Measurements from ENCODE around the gene APEH. TPM values are rescaled to one million over a fixed set of nuclear protein-coding genes. Genes with fewer than 3 reads are reported as not detected.

The APEH gene
- total RNA-seq, 2 experiments from 2014 or later = 110 to 137 TPM

DNA sequence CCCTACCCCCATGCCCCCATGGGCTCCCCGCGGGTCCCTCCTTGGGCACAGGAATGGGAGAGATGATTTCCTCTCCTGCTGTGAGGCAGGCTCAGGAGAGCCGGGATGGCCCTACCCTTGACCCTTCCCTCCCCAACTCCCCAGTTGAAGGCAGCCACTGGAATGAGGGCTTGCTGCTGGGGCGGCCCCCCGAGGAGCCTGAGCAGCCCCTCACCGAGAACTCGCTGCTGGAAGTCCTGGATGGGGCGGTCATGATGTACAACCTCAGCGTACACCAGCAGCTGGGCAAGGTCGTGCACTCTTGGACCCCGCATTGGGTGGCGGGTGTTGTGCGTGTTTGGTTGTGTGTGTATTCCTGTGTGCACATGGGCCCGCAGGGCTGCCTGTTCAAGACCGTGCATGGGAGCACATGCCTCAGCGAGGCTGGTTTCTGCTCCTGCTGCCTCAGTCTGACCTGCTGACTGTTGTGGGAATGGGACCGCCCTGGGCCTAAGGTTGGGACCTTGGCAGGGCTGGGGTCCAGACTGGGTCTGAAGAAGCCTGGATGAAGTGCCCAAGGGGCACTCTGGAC lies 31.3 kb downstream of the APEH start:
- Mint-ChIP-seq H3K4me3 (no peak overlapping the region), H3K27ac (no peak overlapping the region), H3K4me1 (no peaks in the 10 kb centered on the region), H3K36me3 (ENCODE audit: low read depth) (peaks cover 6% of the 10 kb centered on the region), H3K9me3 (ENCODE audit: low read depth) (no peaks in the 10 kb centered on the region), H3K27me3 (no peaks in the 10 kb centered on the region)
- CTCF ChIA-PET = no interaction called here
- intact Hi-C loops (cut with DNase I, micrococcal nuclease) = no loop called here
- POLR2A ChIA-PET = no interaction called here
- no peak for DNase-seq
- ATAC-seq = no peak

- Mint-ChIP-seq H3K4me1 (no peaks in the 10 kb centered on the region), H3K27me3 (no peaks in the 10 kb centered on the region), H3K27ac (no peak overlapping the region), H3K36me3 (ENCODE audit: low read depth) (peaks cover 4% of the 10 kb centered on the region), H3K4me3 (no peak overlapping the region), H3K9me3 (ENCODE audit: low read depth) (no peaks in the 10 kb centered on the region)
- intact Hi-C loops (cut with DNase I, micrococcal nuclease) = no loop called here
- CTCF ChIA-PET = interaction anchor here (0.6 kb wide), 1 partner anchor 177 kb away, joined by 3 read pairs; no protein-coding TSS in a partner anchor
- POLR2A ChIA-PET = no interaction called here
- DNase-seq (no peak), ATAC-seq (no peak)
Observed at GRCh38 chr3:49706456-49707112, 32.4 kb downstream of the APEH start.

DNA sequence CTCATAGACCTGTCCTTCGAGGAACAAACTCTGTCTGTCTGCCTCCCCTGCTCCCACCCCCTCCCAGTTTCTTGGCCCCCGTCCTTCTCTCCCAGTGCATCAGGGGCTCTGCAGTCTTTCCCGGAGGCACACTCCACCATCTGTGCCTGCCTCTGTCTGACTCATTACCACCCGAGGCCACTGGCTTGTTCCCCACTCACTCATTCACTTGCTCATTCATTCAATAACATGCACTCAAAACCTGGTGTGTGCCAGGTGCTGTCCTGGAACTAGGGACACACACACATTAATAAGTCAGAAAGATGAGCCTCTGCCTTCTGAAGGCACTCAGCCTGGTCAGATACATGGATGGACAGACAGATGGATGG lies 32.9 kb downstream of the APEH start:
- H3K27me3 Mint-ChIP-seq = no peaks in the 10 kb centered on the region
- DNase-seq (no peak), ATAC-seq (no peak)
- no peaks in the 10 kb centered on the region for H3K4me1 Mint-ChIP-seq
- ChIA-PET CTCF (interaction anchor here (1.0 kb wide), 1 partner anchor 95 kb away, joined by 3 read pairs; no protein-coding TSS in a partner anchor), POLR2A (no interaction called here)
- H3K36me3 Mint-ChIP-seq (ENCODE audit: low read depth) = peaks cover 4% of the 10 kb centered on the region
- no peak overlapping the region for H3K4me3 Mint-ChIP-seq
- no peak overlapping the region for H3K27ac Mint-ChIP-seq
- no peaks in the 10 kb centered on the region for H3K9me3 Mint-ChIP-seq (ENCODE audit: low read depth)
- intact Hi-C loops (cut with DNase I, micrococcal nuclease) = no loop called here

- ChIA-PET CTCF (interaction anchor here (0.7 kb wide), 1 partner anchor 50 kb away, joined by 3 read pairs; no protein-coding TSS in a partner anchor), POLR2A (no interaction called here)
- Mint-ChIP-seq H3K27ac (no peak overlapping the region), H3K9me3 (ENCODE audit: low read depth) (no peaks in the 10 kb centered on the region), H3K27me3 (no peaks in the 10 kb centered on the region), H3K4me1 (no peaks in the 10 kb centered on the region), H3K4me3 (no peak overlapping the region), H3K36me3 (ENCODE audit: low read depth) (no peaks in the 10 kb centered on the region)
- ATAC-seq = no peak
- DNase-seq = no peak
- intact Hi-C loops (cut with DNase I, micrococcal nuclease) = no loop called here
Observed at GRCh38 chr3:49709852-49710251, 35.7 kb downstream of the APEH start.

DNA sequence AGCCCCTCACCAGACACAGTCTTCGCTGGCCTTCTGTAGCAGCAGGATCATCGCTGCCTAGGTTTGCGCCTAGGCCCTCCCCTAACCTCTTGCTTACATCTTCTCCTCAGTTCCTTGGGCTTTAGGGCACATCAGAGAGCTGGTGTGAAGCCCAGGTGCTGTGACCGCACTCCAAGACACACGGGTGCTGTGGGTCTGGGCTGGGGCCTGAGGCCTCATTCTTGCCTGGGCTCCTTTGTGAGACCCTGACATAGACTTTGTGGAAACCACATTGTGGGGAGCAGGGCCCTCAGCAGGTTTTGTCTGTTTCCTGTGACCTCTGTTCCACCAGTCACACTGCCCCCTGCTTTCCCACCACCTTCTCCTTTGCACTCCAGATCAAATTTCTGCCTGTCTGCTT lies 37.3 kb downstream of the APEH start:
- POLR2A ChIA-PET = no interaction called here
- DNase-seq (no peak), ATAC-seq (no peak)
- H3K27me3 Mint-ChIP-seq = no peaks in the 10 kb centered on the region
- CTCF ChIA-PET = interaction anchor here (0.6 to 0.8 kb wide), 2 partner anchors 26 to 617 kb away, joined by 3 read pairs; no protein-coding TSS in a partner anchor
- no peaks in the 10 kb centered on the region for H3K4me1 Mint-ChIP-seq
- H3K27ac Mint-ChIP-seq = no peak overlapping the region
- intact Hi-C loops (cut with DNase I, micrococcal nuclease) = no loop called here
- no peaks in the 10 kb centered on the region for H3K36me3 Mint-ChIP-seq (ENCODE audit: low read depth)
- H3K4me3 Mint-ChIP-seq = no peak overlapping the region
- H3K9me3 Mint-ChIP-seq (ENCODE audit: low read depth) = no peaks in the 10 kb centered on the region

GRCh38 chr3:49712166-49712565 lies 38.0 kb downstream of the APEH start:
- no peaks in the 10 kb centered on the region for H3K9me3 Mint-ChIP-seq (ENCODE audit: low read depth)
- no peak overlapping the region for H3K27ac Mint-ChIP-seq
- CTCF ChIA-PET = interaction anchor here (0.6 to 1.2 kb wide), 2 partner anchors 9 to 172 kb away, joined by 3 to 5 read pairs; no protein-coding TSS in a partner anchor
- intact Hi-C loops (cut with DNase I, micrococcal nuclease) = no loop called here
- POLR2A ChIA-PET = no interaction called here
- H3K4me3 Mint-ChIP-seq = no peak overlapping the region
- DNase-seq (no peak), ATAC-seq (no peak)
- no peaks in the 10 kb centered on the region for H3K4me1 Mint-ChIP-seq
- no peaks in the 10 kb centered on the region for H3K27me3 Mint-ChIP-seq
- no peaks in the 10 kb centered on the region for H3K36me3 Mint-ChIP-seq (ENCODE audit: low read depth)

- Mint-ChIP-seq H3K4me1 (no peaks in the 10 kb centered on the region), H3K4me3 (no peak overlapping the region), H3K27ac (no peak overlapping the region), H3K9me3 (ENCODE audit: low read depth) (no peaks in the 10 kb centered on the region), H3K36me3 (ENCODE audit: low read depth) (no peaks in the 10 kb centered on the region), H3K27me3 (no peaks in the 10 kb centered on the region)
- intact Hi-C loops (cut with DNase I, micrococcal nuclease) = no loop called here
- DNase-seq = no peak
- POLR2A ChIA-PET = no interaction called here
- ATAC-seq = peak; percentile 35
- CTCF ChIA-PET = interaction anchor here (0.6 to 1.2 kb wide), 3 partner anchors 8 to 173 kb away, joined by 3 to 5 read pairs (median 4); no protein-coding TSS in a partner anchor
Observed at GRCh38 chr3:49712631-49713317, 38.6 kb downstream of the APEH start.

GRCh38 chr3:49713336-49714105 lies 39.4 kb downstream of the APEH start:
- no peaks in the 10 kb centered on the region for H3K36me3 Mint-ChIP-seq (ENCODE audit: low read depth)
- H3K27ac Mint-ChIP-seq = no peak overlapping the region
- ChIA-PET CTCF (interaction anchor here (1.1 to 1.2 kb wide), 2 partner anchors 10 to 173 kb away, joined by 4 to 5 read pairs; no protein-coding TSS in a partner anchor), POLR2A (no interaction called here)
- H3K9me3 Mint-ChIP-seq (ENCODE audit: low read depth) = no peaks in the 10 kb centered on the region
- intact Hi-C loops (cut with DNase I, micrococcal nuclease) = no loop called here
- no peak for ATAC-seq
- H3K4me3 Mint-ChIP-seq = no peak overlapping the region
- no peak for DNase-seq
- H3K4me1 Mint-ChIP-seq = peaks cover under 1% of the 10 kb centered on the region
- no peaks in the 10 kb centered on the region for H3K27me3 Mint-ChIP-seq

GRCh38 chr3:49714728-49715550 lies 40.8 kb downstream of the APEH start:
- no peak for ATAC-seq
- ChIA-PET POLR2A (no interaction called here), CTCF (interaction anchor here (0.6 kb wide), 2 partner anchors 13 to 201 kb away, joined by 3 to 4 read pairs; no protein-coding TSS in a partner anchor)
- no peak overlapping the region for H3K4me3 Mint-ChIP-seq
- intact Hi-C loops (cut with DNase I, micrococcal nuclease) = loop anchor here in 1 of 2 experiments (5.0 kb wide), 1 partner anchor 72 kb away; the partner anchor contains the start of gene IP6K1
- no peaks in the 10 kb centered on the region for H3K27me3 Mint-ChIP-seq
- H3K27ac Mint-ChIP-seq = no peak overlapping the region
- H3K4me1 Mint-ChIP-seq = peaks cover 11% of the 10 kb centered on the region
- H3K36me3 Mint-ChIP-seq (ENCODE audit: low read depth) = peaks cover 2% of the 10 kb centered on the region
- no peaks in the 10 kb centered on the region for H3K9me3 Mint-ChIP-seq (ENCODE audit: low read depth)
- DNase-seq = no peak

- Mint-ChIP-seq H3K36me3 (ENCODE audit: low read depth) (peaks cover 2% of the 10 kb centered on the region), H3K27ac (no peak overlapping the region), H3K4me1 (peaks cover 16% of the 10 kb centered on the region), H3K4me3 (no peak overlapping the region), H3K9me3 (ENCODE audit: low read depth) (no peaks in the 10 kb centered on the region), H3K27me3 (no peaks in the 10 kb centered on the region)
- no peak for ATAC-seq
- DNase-seq = no peak
- CTCF ChIA-PET = interaction anchor here (0.6 kb wide), 1 partner anchor 14 kb away, joined by 3 read pairs; no protein-coding TSS in a partner anchor
- POLR2A ChIA-PET = no interaction called here
- intact Hi-C loops (cut with DNase I, micrococcal nuclease) = loop anchor here in 1 of 2 experiments (5.0 kb wide), 1 partner anchor 72 kb away; the partner anchor contains the start of gene IP6K1
Observed at GRCh38 chr3:49715611-49716121, 41.5 kb downstream of the APEH start.

Measured in activated CD4-positive, alpha-beta T cell treated with anti-CD3 and anti-CD28 coated beads for 36 hours (primary cell).